ENCODE results near the gene EP400. TPM values are rescaled to one million over a fixed set of nuclear protein-coding genes. Genes with fewer than 3 reads are reported as not detected.
"Not testable (repeated sequence)": the region's sequence is repeated elsewhere in the genome, so short reads cannot be mapped to it uniquely, and the experiment has no call there.

Gene EP400
- polyA plus RNA-seq, 1 donor (not counting 4 experiments of a cell fraction or from before 2014, with no cell fraction given): 4.1 TPM

DNA sequence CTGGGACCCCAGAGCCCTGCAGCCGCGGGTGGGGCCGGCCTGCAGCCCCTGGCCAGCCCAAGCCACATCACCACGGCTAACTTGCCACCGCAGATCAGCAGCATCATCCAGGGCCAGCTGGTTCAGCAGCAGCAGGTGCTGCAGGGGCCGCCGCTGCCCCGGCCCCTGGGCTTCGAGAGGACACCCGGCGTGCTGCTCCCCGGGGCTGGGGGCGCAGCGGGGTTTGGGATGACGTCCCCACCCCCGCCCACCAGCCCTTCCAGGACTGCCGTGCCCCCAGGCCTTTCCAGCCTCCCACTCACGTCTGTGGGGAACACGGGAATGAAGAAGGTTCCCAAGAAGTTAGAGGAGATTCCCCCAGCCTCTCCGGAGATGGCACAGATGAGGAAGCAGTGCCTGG, 11.6 kb downstream of the EP400 start:
- not testable (repeated sequence) for H3K27me3 ChIP-seq (ENCODE audit: control insufficient read depth, extremely low read depth, insufficient read depth, low read length)
- H4K20me1 ChIP-seq (ENCODE audit: control insufficient read depth, extremely low read depth, insufficient read depth, low read length): peaks cover 20% of the 10 kb centered on the region

DNA sequence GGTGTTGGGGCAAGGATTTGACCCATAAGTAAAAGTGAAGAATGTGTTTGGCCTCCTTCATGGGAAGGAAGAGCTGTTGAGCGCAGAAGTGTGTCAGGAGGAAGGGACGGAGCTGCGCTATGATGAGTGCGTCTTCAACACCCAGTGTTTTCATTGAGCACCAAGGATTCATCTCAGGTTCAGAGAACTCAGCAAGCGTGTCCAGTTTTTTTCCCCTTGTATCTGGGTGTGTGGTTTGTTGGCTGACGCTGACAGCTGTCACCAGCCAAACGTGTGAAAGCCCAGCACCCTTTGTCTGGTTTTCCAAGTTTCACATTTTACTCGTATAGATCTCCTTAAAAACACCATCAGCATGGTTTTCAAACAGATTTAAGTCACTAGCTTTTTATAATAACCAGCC, 12.3 kb downstream of the EP400 start:
- peaks cover 2 to 6% of the 10 kb centered on the region in 2 experiments for H3K36me3 ChIP-seq (ENCODE audit: control insufficient read depth in 2 of 2, extremely low read depth in 1 of 2, insufficient read depth in 2 of 2, low read length in 2 of 2)
- no peak for FAIRE-seq
- no peak overlapping the region for H3K4me2 ChIP-seq (ENCODE audit: control insufficient read depth, extremely low read depth, insufficient read depth, low read depth, low read length)
- no peak for DNase-seq (ENCODE audit: low read depth, low spot score)
- H3K9ac ChIP-seq (ENCODE audit: control insufficient read depth, extremely low read depth, insufficient read depth, low read length): no peak overlapping the region
- no peak overlapping the region for H3K27ac ChIP-seq (ENCODE audit: control insufficient read depth, insufficient read depth, low read length)
- no peaks in the 10 kb centered on the region for H3K9me1 ChIP-seq (ENCODE audit: control insufficient read depth, extremely low read depth, insufficient read depth, low read length)
- no peak for TF ChIP-seq EZH2 (IDR thresholded peaks at IDR 0.05; ENCODE audit: low read length)
- dilution Hi-C loops (cut with MboI; ENCODE audit: extremely low pct_ligation_motif_present, low sequenced_read_pairs): no loop called here
- no peak overlapping the region for H3K4me3 ChIP-seq (ENCODE audit: control insufficient read depth in 2 of 3, extremely low read depth in 1 of 3, insufficient read depth in 2 of 3, low read depth in 1 of 3, low read length in 3 of 3)
- no peak overlapping the region for H2AFZ ChIP-seq (ENCODE audit: control insufficient read depth, low read length)
- H3K79me2 ChIP-seq (ENCODE audit: control insufficient read depth, insufficient read depth, low read length): peaks cover 82% of the 10 kb centered on the region
- no peaks in the 10 kb centered on the region for H3K9me3 ChIP-seq (ENCODE audit: control insufficient read depth, low read depth, low read length)
- no peaks in the 10 kb centered on the region for H3K27me3 ChIP-seq (ENCODE audit: control insufficient read depth, extremely low read depth, insufficient read depth, low read length)
- H4K20me1 ChIP-seq (ENCODE audit: control insufficient read depth, extremely low read depth, insufficient read depth, low read length): peaks cover 14% of the 10 kb centered on the region
- no peaks in the 10 kb centered on the region for H3K4me1 ChIP-seq (ENCODE audit: control insufficient read depth, extremely low read depth, insufficient read depth, low read length)

More for the DNA sequence above, 11.6 kb downstream of the EP400 start:
- DNase-seq (ENCODE audit: low read depth, low spot score); dilution Hi-C loops (cut with MboI; ENCODE audit: extremely low pct_ligation_motif_present, low sequenced_read_pairs); H3K4me3 ChIP-seq (ENCODE audit: control insufficient read depth in 2 of 3, extremely low read depth in 1 of 3, insufficient read depth in 2 of 3, low read depth in 1 of 3, low read length in 3 of 3); H3K27ac ChIP-seq (ENCODE audit: control insufficient read depth, insufficient read depth, low read length); H3K4me2 ChIP-seq (ENCODE audit: control insufficient read depth, extremely low read depth, insufficient read depth, low read depth, low read length); H2AFZ ChIP-seq (ENCODE audit: control insufficient read depth, low read length); H3K9me3 ChIP-seq (ENCODE audit: control insufficient read depth, low read depth, low read length); H3K9me1 ChIP-seq (ENCODE audit: control insufficient read depth, extremely low read depth, insufficient read depth, low read length); FAIRE-seq; H3K9ac ChIP-seq (ENCODE audit: control insufficient read depth, extremely low read depth, insufficient read depth, low read length); H3K4me1 ChIP-seq (ENCODE audit: control insufficient read depth, extremely low read depth, insufficient read depth, low read length); H3K36me3 ChIP-seq (ENCODE audit: control insufficient read depth in 2 of 2, extremely low read depth in 1 of 2, insufficient read depth in 2 of 2, low read length in 2 of 2): not testable (repeated sequence)
- peaks cover 83% of the 10 kb centered on the region for H3K79me2 ChIP-seq (ENCODE audit: control insufficient read depth, insufficient read depth, low read length)

DNA sequence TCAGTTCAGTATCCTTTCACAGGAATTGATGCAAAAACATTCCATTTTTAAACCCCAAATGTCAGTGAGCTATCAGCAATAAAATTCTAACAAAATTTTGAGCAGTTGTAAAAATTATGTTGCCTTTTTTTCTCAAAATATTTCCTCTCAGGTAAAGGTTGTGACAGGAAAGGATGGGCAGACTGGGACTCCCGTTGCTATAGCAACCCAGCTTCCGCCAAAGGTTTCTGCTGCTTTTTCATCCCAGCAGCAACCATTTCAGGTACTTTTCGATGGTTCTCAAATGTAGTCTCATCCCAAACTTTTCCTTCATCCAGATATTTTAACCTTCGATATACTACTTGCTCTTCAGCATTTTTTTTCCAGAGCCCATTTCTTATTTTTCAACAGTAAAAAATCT, 13.6 kb downstream of the EP400 start:
- no peaks in the 10 kb centered on the region for H3K9me1 ChIP-seq (ENCODE audit: control insufficient read depth, extremely low read depth, insufficient read depth, low read length)
- H3K36me3 ChIP-seq (ENCODE audit: control insufficient read depth in 2 of 2, extremely low read depth in 1 of 2, insufficient read depth in 2 of 2, low read length in 2 of 2): peaks cover 2 to 6% of the 10 kb centered on the region in 2 experiments
- no peak overlapping the region for H3K9ac ChIP-seq (ENCODE audit: control insufficient read depth, extremely low read depth, insufficient read depth, low read length)
- FAIRE-seq (no peak), DNase-seq (ENCODE audit: low read depth, low spot score) (no peak)
- H3K4me1 ChIP-seq (ENCODE audit: control insufficient read depth, extremely low read depth, insufficient read depth, low read length): no peaks in the 10 kb centered on the region
- peaks cover 79% of the 10 kb centered on the region for H3K79me2 ChIP-seq (ENCODE audit: control insufficient read depth, insufficient read depth, low read length)
- TF ChIP-seq, protein P1, sequence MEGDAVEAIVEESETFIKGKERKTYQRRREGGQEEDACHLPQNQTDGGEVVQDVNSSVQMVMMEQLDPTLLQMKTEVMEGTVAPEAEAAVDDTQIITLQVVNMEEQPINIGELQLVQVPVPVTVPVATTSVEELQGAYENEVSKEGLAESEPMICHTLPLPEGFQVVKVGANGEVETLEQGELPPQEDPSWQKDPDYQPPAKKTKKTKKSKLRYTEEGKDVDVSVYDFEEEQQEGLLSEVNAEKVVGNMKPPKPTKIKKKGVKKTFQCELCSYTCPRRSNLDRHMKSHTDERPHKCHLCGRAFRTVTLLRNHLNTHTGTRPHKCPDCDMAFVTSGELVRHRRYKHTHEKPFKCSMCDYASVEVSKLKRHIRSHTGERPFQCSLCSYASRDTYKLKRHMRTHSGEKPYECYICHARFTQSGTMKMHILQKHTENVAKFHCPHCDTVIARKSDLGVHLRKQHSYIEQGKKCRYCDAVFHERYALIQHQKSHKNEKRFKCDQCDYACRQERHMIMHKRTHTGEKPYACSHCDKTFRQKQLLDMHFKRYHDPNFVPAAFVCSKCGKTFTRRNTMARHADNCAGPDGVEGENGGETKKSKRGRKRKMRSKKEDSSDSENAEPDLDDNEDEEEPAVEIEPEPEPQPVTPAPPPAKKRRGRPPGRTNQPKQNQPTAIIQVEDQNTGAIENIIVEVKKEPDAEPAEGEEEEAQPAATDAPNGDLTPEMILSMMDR (optimal IDR thresholded peaks at IDR 0.05 in 1 of 3, IDR thresholded peaks at IDR 0.05 in 1 of 3, conservative IDR thresholded peaks at IDR 0.05 in 1 of 3; ENCODE audit: extremely low read depth in 1 of 3, insufficient read depth in 2 of 3, low read length in 3 of 3): no peak
- TF ChIP-seq EZH2 (IDR thresholded peaks at IDR 0.05; ENCODE audit: low read length): no peak
- no peak overlapping the region for H3K27ac ChIP-seq (ENCODE audit: control insufficient read depth, insufficient read depth, low read length)
- no peak overlapping the region for H3K4me3 ChIP-seq (ENCODE audit: control insufficient read depth in 2 of 3, extremely low read depth in 1 of 3, insufficient read depth in 2 of 3, low read depth in 1 of 3, low read length in 3 of 3)
- dilution Hi-C loops (cut with MboI; ENCODE audit: extremely low pct_ligation_motif_present, low sequenced_read_pairs): no loop called here
- no peak overlapping the region for H3K4me2 ChIP-seq (ENCODE audit: control insufficient read depth, extremely low read depth, insufficient read depth, low read depth, low read length)
- H3K9me3 ChIP-seq (ENCODE audit: control insufficient read depth, low read depth, low read length): no peaks in the 10 kb centered on the region
- H2AFZ ChIP-seq (ENCODE audit: control insufficient read depth, low read length): no peak overlapping the region
- no peaks in the 10 kb centered on the region for H3K27me3 ChIP-seq (ENCODE audit: control insufficient read depth, extremely low read depth, insufficient read depth, low read length)
- peaks cover 14% of the 10 kb centered on the region for H4K20me1 ChIP-seq (ENCODE audit: control insufficient read depth, extremely low read depth, insufficient read depth, low read length)
